ENCODE measurements around the gene RAPGEF5.

RAPGEF5 gene, protein sequence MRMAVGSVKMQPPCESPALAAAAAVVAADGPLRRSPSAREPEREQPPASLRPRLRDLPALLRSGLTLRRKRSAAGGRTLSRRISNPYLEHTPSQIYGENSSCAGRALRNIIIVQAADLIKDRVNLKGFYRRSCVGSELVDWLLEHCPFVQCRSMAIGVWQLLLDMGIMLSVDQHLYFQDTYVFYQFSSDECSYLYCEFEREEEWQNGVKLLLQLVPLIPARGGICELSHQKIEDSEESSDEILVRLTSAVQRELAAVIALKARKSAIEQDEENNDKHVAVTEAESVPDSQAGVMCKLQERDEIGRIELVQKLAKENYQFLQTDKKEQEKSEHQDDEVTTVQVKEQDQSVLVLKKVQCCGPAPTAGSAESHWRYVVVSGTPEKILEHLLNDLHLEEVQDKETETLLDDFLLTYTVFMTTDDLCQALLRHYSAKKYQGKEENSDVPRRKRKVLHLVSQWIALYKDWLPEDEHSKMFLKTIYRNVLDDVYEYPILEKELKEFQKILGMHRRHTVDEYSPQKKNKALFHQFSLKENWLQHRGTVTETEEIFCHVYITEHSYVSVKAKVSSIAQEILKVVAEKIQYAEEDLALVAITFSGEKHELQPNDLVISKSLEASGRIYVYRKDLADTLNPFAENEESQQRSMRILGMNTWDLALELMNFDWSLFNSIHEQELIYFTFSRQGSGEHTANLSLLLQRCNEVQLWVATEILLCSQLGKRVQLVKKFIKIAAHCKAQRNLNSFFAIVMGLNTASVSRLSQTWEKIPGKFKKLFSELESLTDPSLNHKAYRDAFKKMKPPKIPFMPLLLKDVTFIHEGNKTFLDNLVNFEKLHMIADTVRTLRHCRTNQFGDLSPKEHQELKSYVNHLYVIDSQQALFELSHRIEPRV

DNA sequence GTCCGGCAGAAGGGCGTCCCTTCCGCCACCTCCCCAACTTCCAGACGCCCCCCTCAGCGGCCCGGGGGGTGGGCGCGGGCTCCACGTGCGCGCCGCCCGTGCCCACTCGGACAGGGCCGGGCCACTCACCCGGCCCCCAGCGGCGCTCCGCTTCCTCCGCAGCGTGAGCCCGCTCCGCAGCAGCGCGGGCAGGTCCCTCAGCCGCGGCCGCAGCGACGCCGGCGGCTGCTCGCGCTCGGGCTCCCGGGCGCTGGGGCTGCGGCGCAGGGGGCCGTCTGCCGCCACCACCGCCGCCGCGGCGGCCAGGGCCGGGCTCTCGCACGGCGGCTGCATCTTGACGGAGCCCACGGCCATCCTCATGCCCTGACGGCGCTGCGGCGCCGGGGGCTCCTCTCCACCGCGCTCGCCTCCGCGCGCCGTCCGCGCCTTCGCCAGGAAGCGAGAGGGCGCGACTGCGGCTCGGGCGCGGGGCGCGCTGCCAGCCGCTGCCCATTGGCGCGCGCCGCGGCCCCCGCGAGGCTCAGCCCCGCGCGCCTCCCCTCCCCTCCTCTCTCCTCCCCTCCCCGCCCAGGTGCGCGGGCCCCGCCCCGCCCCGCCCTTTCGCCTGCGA, at the start of gene RAPGEF5:
TSS of gene RAPGEF5 (minus strand) at position 454 of the 610 bp plus-strand sequence. CDS start at position 360, 94 bp downstream.
- TF ChIP-seq, protein P1, sequence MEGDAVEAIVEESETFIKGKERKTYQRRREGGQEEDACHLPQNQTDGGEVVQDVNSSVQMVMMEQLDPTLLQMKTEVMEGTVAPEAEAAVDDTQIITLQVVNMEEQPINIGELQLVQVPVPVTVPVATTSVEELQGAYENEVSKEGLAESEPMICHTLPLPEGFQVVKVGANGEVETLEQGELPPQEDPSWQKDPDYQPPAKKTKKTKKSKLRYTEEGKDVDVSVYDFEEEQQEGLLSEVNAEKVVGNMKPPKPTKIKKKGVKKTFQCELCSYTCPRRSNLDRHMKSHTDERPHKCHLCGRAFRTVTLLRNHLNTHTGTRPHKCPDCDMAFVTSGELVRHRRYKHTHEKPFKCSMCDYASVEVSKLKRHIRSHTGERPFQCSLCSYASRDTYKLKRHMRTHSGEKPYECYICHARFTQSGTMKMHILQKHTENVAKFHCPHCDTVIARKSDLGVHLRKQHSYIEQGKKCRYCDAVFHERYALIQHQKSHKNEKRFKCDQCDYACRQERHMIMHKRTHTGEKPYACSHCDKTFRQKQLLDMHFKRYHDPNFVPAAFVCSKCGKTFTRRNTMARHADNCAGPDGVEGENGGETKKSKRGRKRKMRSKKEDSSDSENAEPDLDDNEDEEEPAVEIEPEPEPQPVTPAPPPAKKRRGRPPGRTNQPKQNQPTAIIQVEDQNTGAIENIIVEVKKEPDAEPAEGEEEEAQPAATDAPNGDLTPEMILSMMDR (IDR thresholded peaks at IDR 0.05; ENCODE audit: extremely low read depth, missing control alignments) = no peak
- DNase-seq (ENCODE audit: low spot score) = peak; percentile 83

DNA sequence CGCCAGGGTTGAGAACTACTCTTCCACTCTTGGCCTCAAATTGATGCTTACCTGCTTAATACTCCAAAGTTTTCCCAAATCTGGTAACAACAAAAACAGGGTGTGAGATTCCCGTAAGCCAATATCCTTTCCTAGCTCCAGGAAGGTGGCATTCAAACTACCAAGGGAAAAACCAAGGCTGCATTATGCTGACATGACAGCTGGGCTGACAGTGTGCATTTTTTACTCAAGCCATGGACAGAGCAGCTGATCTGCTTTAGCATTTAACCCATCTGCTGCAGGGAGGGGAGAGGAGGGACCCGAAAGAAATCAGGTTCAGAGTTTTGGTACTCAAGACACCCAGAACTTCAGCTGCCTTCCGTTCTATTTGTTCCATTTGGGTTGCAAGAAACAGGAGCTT, 49.8 kb upstream of the RAPGEF5 start:
- TF ChIP-seq, protein P1 (IDR thresholded peaks at IDR 0.05; ENCODE audit: extremely low read depth, missing control alignments) = no peak
- DNase-seq (ENCODE audit: low spot score) = no peak

DNA sequence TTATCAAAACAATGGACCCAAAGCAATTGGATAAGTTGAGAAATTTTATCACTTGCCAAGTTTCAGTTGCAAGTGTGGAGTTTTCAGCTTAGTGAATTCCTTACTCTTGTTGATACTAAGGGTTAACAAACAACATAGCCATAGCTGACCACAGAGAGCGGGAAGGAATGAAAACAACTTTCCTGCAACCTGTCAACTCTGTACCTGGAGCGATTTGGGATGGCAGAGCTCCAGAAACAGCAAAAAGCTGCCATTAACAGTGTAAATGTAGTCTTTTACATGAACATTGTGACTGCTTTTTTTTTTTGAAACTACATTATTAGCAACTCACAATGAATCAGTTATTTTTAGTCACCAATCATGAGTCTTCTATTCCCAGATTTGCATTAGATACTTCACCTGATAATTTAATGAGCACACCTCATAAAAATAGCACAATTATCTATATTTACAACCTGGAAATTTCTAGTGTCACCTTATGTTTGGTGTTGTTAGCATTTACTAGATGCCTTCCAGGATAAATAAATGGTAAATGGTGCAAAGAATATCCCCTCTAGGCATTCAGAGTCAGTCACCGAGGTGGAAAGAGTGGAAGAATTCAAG, 47.6 kb upstream of the RAPGEF5 start:
- DNase-seq (ENCODE audit: low spot score) = no peak
- TF ChIP-seq, protein P1 (IDR thresholded peaks at IDR 0.05; ENCODE audit: extremely low read depth, missing control alignments) = no peak

DNA sequence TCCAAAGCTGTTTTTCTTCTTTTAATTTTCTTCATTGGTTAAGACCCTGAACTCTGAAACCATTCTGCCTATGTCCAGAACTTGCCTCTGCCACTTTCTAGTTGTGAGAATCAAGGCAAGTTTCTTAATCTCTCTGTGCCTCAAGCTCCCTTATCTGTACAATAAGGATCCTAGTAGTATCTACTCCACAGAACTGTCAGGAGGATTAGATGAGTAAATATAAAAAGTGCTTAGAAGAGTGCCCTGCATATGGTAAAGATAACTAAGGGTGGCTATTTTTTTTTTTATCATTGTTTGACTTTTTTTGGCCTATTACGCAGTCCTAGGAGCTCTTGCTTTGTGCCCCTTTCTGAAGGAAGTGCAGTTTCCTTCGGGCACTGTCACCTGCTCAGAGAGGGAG, 46.4 kb upstream of the RAPGEF5 start:
- DNase-seq (ENCODE audit: low spot score) = no peak
- TF ChIP-seq, protein P1 (IDR thresholded peaks at IDR 0.05; ENCODE audit: extremely low read depth, missing control alignments) = no peak

DNA sequence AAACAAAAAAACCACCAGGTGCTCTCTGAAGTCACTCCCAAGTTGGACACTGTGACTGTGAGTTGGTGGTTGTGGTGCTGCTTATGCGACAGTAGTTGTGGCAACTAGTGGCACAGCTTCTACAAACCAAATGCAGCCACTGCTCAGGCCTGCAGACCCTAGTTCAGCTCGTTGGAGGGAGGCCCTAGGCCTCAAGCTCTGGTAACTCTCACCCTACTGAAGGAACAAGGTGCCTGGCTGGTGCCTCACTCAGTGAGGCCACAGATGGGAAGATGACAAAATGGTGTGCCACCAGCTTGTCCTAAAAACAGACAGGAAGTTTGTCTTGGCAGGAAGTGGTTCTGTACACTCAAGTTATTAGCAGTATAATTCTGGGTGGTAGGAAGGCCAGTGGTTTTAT, 45.3 kb upstream of the RAPGEF5 start:
- TF ChIP-seq, protein P1 (IDR thresholded peaks at IDR 0.05; ENCODE audit: extremely low read depth, missing control alignments) = no peak
- no peak for DNase-seq (ENCODE audit: low spot score)

DNA sequence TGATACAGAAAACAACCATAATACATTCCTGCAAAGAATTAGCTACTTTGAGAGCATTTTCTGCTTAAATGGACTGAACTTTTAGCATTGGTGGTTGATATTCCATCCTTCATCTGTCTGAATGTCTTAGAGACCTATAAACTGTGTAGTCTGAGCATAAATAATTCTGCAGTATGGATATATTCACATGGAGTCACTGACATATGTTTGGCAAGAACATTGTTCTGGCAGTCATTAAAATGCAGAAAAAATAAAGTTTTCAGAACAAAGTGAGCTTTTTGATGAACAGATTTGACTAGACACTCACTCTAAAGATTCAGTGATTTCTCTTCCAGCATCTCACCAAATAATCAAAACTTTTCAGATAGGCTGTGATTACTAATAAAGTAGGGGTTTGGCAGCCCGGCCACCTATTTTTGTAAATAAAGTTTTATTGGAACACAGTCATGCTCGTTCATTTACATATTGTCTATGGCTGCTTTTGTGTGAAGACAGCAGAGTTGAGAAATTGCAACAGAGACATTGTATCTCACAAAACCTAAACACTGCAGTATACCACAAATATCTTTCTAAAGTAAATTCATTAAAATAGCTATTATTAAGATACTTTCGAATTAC, 44.1 kb upstream of the RAPGEF5 start:
- DNase-seq (ENCODE audit: low spot score) = no peak
- TF ChIP-seq, protein P1 (IDR thresholded peaks at IDR 0.05; ENCODE audit: extremely low read depth, missing control alignments) = no peak
